Measurements from ENCODE around the gene MAP7D2. TPM values are rescaled to one million over a fixed set of nuclear protein-coding genes. Genes with fewer than 3 reads are reported as not detected.
A peak's percentile ranks its signal among the peaks of the same experiment; 100 is the strongest.

Gene MAP7D2
- polyA plus RNA-seq, 1 experiment: 0.27 TPM

- ChIA-PET CTCF (no interaction called here), POLR2A (no interaction called here)
- H3K4me3 ChIP-seq (ENCODE audit: low read depth, low read length): no peak overlapping the region
- no peaks in the 10 kb centered on the region for H3K27me3 ChIP-seq (ENCODE audit: control insufficient read depth, insufficient read depth, low read length)
- no peak for TF ChIP-seq CTCF (IDR thresholded peaks at IDR 0.05; ENCODE audit: low read depth, low read length)
- H3K27ac ChIP-seq (ENCODE audit: low read depth, low read length): no peak overlapping the region
- no peaks in the 10 kb centered on the region for H3K9me3 ChIP-seq (ENCODE audit: control insufficient read depth, insufficient read depth, low read length)
- no peak for DNase-seq (ENCODE audit: low read depth, low spot score)
Measured at GRCh38 chrX:20007962-20008622, 108.6 kb downstream of the MAP7D2 start.

- Histone ChIP-seq H3K9me3 (ENCODE audit: control insufficient read depth, insufficient read depth, low read length) (no peaks in the 10 kb centered on the region), H3K4me3 (ENCODE audit: low read depth, low read length) (no peak overlapping the region), H3K27ac (ENCODE audit: low read depth, low read length) (no peak overlapping the region), H3K27me3 (ENCODE audit: control insufficient read depth, insufficient read depth, low read length) (no peaks in the 10 kb centered on the region)
- TF ChIP-seq CTCF (IDR thresholded peaks at IDR 0.05; ENCODE audit: low read depth, low read length): no peak
- DNase-seq (ENCODE audit: low read depth, low spot score): no peak
- ChIA-PET POLR2A (no interaction called here), CTCF (no interaction called here)
Measured at GRCh38 chrX:20005883-20006282, 110.8 kb downstream of the MAP7D2 start.

- CTCF ChIA-PET: no interaction called here
- no peak overlapping the region for H3K4me3 ChIP-seq (ENCODE audit: low read depth, low read length)
- no peak for DNase-seq (ENCODE audit: low read depth, low spot score)
- TF ChIP-seq CTCF (IDR thresholded peaks at IDR 0.05; ENCODE audit: low read depth, low read length): no peak
- no peaks in the 10 kb centered on the region for H3K9me3 ChIP-seq (ENCODE audit: control insufficient read depth, insufficient read depth, low read length)
- H3K27ac ChIP-seq (ENCODE audit: low read depth, low read length): no peak overlapping the region
- POLR2A ChIA-PET: no interaction called here
- H3K27me3 ChIP-seq (ENCODE audit: control insufficient read depth, insufficient read depth, low read length): no peaks in the 10 kb centered on the region
Measured at GRCh38 chrX:20001588-20001987, 115.1 kb downstream of the MAP7D2 start.

GRCh38 chrX:19991350-19991718 is 125.4 kb downstream of the MAP7D2 start:
- no peak for TF ChIP-seq CTCF (IDR thresholded peaks at IDR 0.05; ENCODE audit: low read depth, low read length)
- CTCF ChIA-PET: interaction anchor here (0.6 to 1.1 kb wide), 6 partner anchors 9 to 86 kb away, joined by 3 to 11 read pairs (median 4); no protein-coding TSS in a partner anchor

GRCh38 chrX:19990556-19991349 is 126.0 kb downstream of the MAP7D2 start, which contains the start of gene BCLAF3:
TSS of gene BCLAF3 (minus strand) at chrX:19991061. CDS start at chrX:19970264, 20,797 bp downstream.
- H3K4me3 ChIP-seq (ENCODE audit: low read depth, low read length): peak within 1 kb of the TSS; percentile 68
- H3K9me3 ChIP-seq (ENCODE audit: control insufficient read depth, insufficient read depth, low read length): no peaks in the 10 kb centered on the region
- H3K27me3 ChIP-seq (ENCODE audit: control insufficient read depth, insufficient read depth, low read length): no peaks in the 10 kb centered on the region
- ChIA-PET CTCF (interaction anchor here (0.6 to 1.1 kb wide), 5 partner anchors 10 to 86 kb away, joined by 3 to 11 read pairs (median 4); no protein-coding TSS in a partner anchor), POLR2A (no interaction called here)
- no peak within 1 kb of the TSS for H3K27ac ChIP-seq (ENCODE audit: low read depth, low read length)
- DNase-seq (ENCODE audit: low read depth, low spot score): peak; percentile 55
- TF ChIP-seq CTCF (IDR thresholded peaks at IDR 0.05; ENCODE audit: low read depth, low read length): peak; percentile 60

More at GRCh38 chrX:19991350-19991718, 125.4 kb downstream of the MAP7D2 start:
- H3K9me3 ChIP-seq (ENCODE audit: control insufficient read depth, insufficient read depth, low read length): no peaks in the 10 kb centered on the region
- POLR2A ChIA-PET: no interaction called here
- no peak overlapping the region for H3K27ac ChIP-seq (ENCODE audit: low read depth, low read length)
- DNase-seq (ENCODE audit: low read depth, low spot score): no peak
- H3K4me3 ChIP-seq (ENCODE audit: low read depth, low read length): peak overlapping the region; percentile 47
- H3K27me3 ChIP-seq (ENCODE audit: control insufficient read depth, insufficient read depth, low read length): no peaks in the 10 kb centered on the region

Measured in AG04450 (cell line).